Rectal smooth muscle tissue (tissue), 1 donor: ENCODE results near the gene SCGB1D4.
A peak's percentile ranks its signal among the peaks of the same experiment; 100 is the strongest.
"Not testable (repeated sequence)": the region's sequence is repeated elsewhere in the genome, so short reads cannot be mapped to it uniquely, and the experiment has no call there.

ENCODE experiments used
- H3K27ac ChIP-seq: one replicate; pipeline ENCODE4 v1.7.0; 2013; ENCODE audit warnings: low read depth, low read length, inconsistent platforms
- H3K27me3 ChIP-seq: one replicate; pipeline ENCODE4 v1.7.0; 2013; ENCODE audit warnings: low read length; ENCODE audit not compliant: control insufficient read depth, insufficient read depth
- H3K36me3 ChIP-seq: one replicate; pipeline ENCODE4 v1.7.0; 2013; ENCODE audit warnings: low read length; ENCODE audit not compliant: control insufficient read depth, insufficient read depth
- H3K4me1 ChIP-seq: one replicate; pipeline ENCODE4 v1.7.0; 2013; ENCODE audit warnings: low read length; ENCODE audit not compliant: control insufficient read depth, insufficient read depth
- H3K4me3 ChIP-seq: one replicate; pipeline ENCODE4 v1.7.0; 2013; ENCODE audit warnings: low read length
- H3K9ac ChIP-seq: one replicate; pipeline ENCODE4 v1.7.0; 2013; ENCODE audit warnings: low read length

The SCGB1D4 gene

GRCh38 chr11:62298975-62299374 lies at the start of gene SCGB1D4:
SCGB1D4 (minus strand) TSS chr11:62299075; CDS start chr11:62299010, 65 bp downstream.
- Histone ChIP-seq H3K4me1 (no peaks in the 10 kb centered on the region), H3K27me3 (peaks cover 4% of the 10 kb centered on the region), H3K36me3 (no peaks in the 10 kb centered on the region), H3K4me3 (no peak within 1 kb of the TSS), H3K9ac (no peak within 1 kb of the TSS), H3K27ac (no peak within 1 kb of the TSS)

- Histone ChIP-seq H3K36me3 (no peaks in the 10 kb centered on the region), H3K4me3 (no peak overlapping the region), H3K27me3 (no peaks in the 10 kb centered on the region), H3K4me1 (no peaks in the 10 kb centered on the region), H3K9ac (no peak overlapping the region), H3K27ac (no peak overlapping the region)
These were observed 47.0 kb upstream of the SCGB1D4 start for GRCh38 chr11:62345861-62346260.

- Histone ChIP-seq H3K36me3 (no peaks in the 10 kb centered on the region), H3K27me3 (no peaks in the 10 kb centered on the region), H3K27ac (no peak overlapping the region), H3K9ac (no peak overlapping the region), H3K4me3 (no peak overlapping the region), H3K4me1 (no peaks in the 10 kb centered on the region)
These were observed 45.3 kb upstream of the SCGB1D4 start for GRCh38 chr11:62344210-62344609.

GRCh38 chr11:62343646-62344190 lies 44.8 kb upstream of the SCGB1D4 start:
- H3K27me3 ChIP-seq, H3K27ac ChIP-seq, H3K36me3 ChIP-seq, H3K9ac ChIP-seq, H3K4me3 ChIP-seq, H3K4me1 ChIP-seq: not testable (repeated sequence)

GRCh38 chr11:62341588-62341987 lies 42.7 kb upstream of the SCGB1D4 start:
- Histone ChIP-seq H3K4me3 (no peak overlapping the region), H3K27ac (no peak overlapping the region), H3K27me3 (no peaks in the 10 kb centered on the region), H3K36me3 (no peaks in the 10 kb centered on the region), H3K4me1 (no peaks in the 10 kb centered on the region), H3K9ac (no peak overlapping the region)

GRCh38 chr11:62340269-62340901 lies 41.5 kb upstream of the SCGB1D4 start:
- no peaks in the 10 kb centered on the region for H3K36me3 ChIP-seq
- H3K4me1 ChIP-seq: no peaks in the 10 kb centered on the region
- no peak overlapping the region for H3K27ac ChIP-seq
- H3K27me3 ChIP-seq: no peaks in the 10 kb centered on the region
- H3K4me3 ChIP-seq: no peak overlapping the region
- H3K9ac ChIP-seq: no peak overlapping the region

GRCh38 chr11:62338218-62338617 lies 39.3 kb upstream of the SCGB1D4 start:
- H3K4me3 ChIP-seq: peak overlapping the region; percentile 69
- no peak overlapping the region for H3K27ac ChIP-seq
- H3K9ac ChIP-seq: no peak overlapping the region
- H3K27me3 ChIP-seq: no peaks in the 10 kb centered on the region
- H3K36me3 ChIP-seq: no peaks in the 10 kb centered on the region
- H3K4me1 ChIP-seq: no peaks in the 10 kb centered on the region

- Histone ChIP-seq H3K36me3 (no peaks in the 10 kb centered on the region), H3K9ac (no peak within 1 kb of the TSS), H3K27me3 (no peaks in the 10 kb centered on the region), H3K4me3 (peak within 1 kb of the TSS; percentile 69), H3K27ac (no peak within 1 kb of the TSS), H3K4me1 (no peaks in the 10 kb centered on the region)
These were observed 38.7 kb upstream of the SCGB1D4 start, which contains the start of gene ASRGL1 for GRCh38 chr11:62337303-62338181. ASRGL1 (plus strand) TSS chr11:62337448; CDS start chr11:62337978, 530 bp downstream.

- peak overlapping the region; percentile 69 for H3K4me3 ChIP-seq
- not testable (repeated sequence) for H3K4me1 ChIP-seq, H3K27ac ChIP-seq, H3K36me3 ChIP-seq, H3K9ac ChIP-seq, H3K27me3 ChIP-seq
These were observed 38.1 kb upstream of the SCGB1D4 start for GRCh38 chr11:62336949-62337302.

GRCh38 chr11:62333768-62334167 lies 34.9 kb upstream of the SCGB1D4 start:
- H3K27ac ChIP-seq: no peak overlapping the region
- H3K4me1 ChIP-seq: no peaks in the 10 kb centered on the region
- H3K36me3 ChIP-seq: no peaks in the 10 kb centered on the region
- no peak overlapping the region for H3K4me3 ChIP-seq
- H3K9ac ChIP-seq: no peak overlapping the region
- no peaks in the 10 kb centered on the region for H3K27me3 ChIP-seq

- H3K9ac ChIP-seq, H3K27ac ChIP-seq, H3K27me3 ChIP-seq, H3K4me3 ChIP-seq, H3K36me3 ChIP-seq, H3K4me1 ChIP-seq: not testable (repeated sequence)
These were observed 32.4 kb upstream of the SCGB1D4 start for GRCh38 chr11:62331264-62331663.

- H3K4me3 ChIP-seq, H3K27me3 ChIP-seq, H3K36me3 ChIP-seq, H3K27ac ChIP-seq, H3K4me1 ChIP-seq, H3K9ac ChIP-seq: not testable (repeated sequence)
These were observed 28.7 kb upstream of the SCGB1D4 start for GRCh38 chr11:62327541-62327940.
